K562 (cell line): Measurements from ENCODE around the gene PM20D2. TPM values are rescaled to one million over a fixed set of nuclear protein-coding genes. Genes with fewer than 3 reads are reported as not detected.

Experiments
- ATAC-seq: fragments of 200-7000 bp; cut with Tn5 transposase; 3 replicates; pipeline ENCODE4 v1.9.1; 2020; ENCODE audit warnings: moderate library complexity
- BruUV-seq: library from RNA; stranded (reverse); fragments of 400-500 nt; replicated peaks from 2 replicates; lab custom pipeline; 2021; lab: Mats Ljungman, UMichigan
- CTCF ChIA-PET: fragments of 300-600 bp; formaldehyde crosslinking; extraction: SDS; loops from one replicate; lab custom pipeline; 2021; ENCODE audit warnings: low intra/inter-chr PET ratio; lab: Yijun Ruan, JAX
- POLR2A ChIA-PET: fragments of 300-600, 350-650 bp; sonication (Branson Sonifier 250); formaldehyde crosslinking; extraction: SDS; loops from one replicate; lab custom pipeline; 2021; ENCODE audit warnings: antibody characterized with exemption, inconsistent platforms; lab: Yijun Ruan, JAX
- DNase-seq, 4 experiments: peaks; one replicate each; pipeline versions ENCODE4 v3.0.0 to v3.0.0-alpha.2; 2011 to 2018; ENCODE audit warnings: low spot score in 3 of 4, mixed read lengths in 3 of 4; ENCODE audit errors: extremely low read depth in 1 of 4
- FAIRE-seq: peaks from 2 replicates; lab custom pipeline; 2011; peaks lifted over from hg19 to GRCh38; lab: Jason Lieb, UNC
- H2AFZ ChIP-seq: 2 replicates; pipeline ENCODE4 v1.6.0; 2011; ENCODE audit warnings: low read depth, low read length, control low read depth, inconsistent platforms
- H3K27ac ChIP-seq: fragments of 200-600 bp; 3 replicates; pipeline ENCODE4 v1.8.0; 2011; ENCODE audit warnings: low read depth, mild to moderate bottlenecking, control low read depth, inconsistent platforms, low read length, moderate library complexity, mixed read lengths; ENCODE audit errors: extremely low read depth
- H3K27me3 ChIP-seq, 2 experiments: fragments of 300-600 bp in 1 of 2; 2 replicates in 1 of 2; 3 replicates in 1 of 2; pipeline versions ENCODE4 v1.6.0 to v1.8.0; 2011; ENCODE audit warnings: inconsistent platforms in 2 of 2, low read length in 2 of 2, mild to moderate bottlenecking in 1 of 2, mixed read lengths in 1 of 2, moderate library complexity in 1 of 2; ENCODE audit not compliant: control insufficient read depth in 2 of 2, insufficient read depth in 2 of 2
- H3K36me3 ChIP-seq: fragments of 300-600 bp; 3 replicates; pipeline ENCODE4 v1.8.0; 2011; ENCODE audit warnings: mild to moderate bottlenecking, low read length, inconsistent platforms; ENCODE audit not compliant: control insufficient read depth, insufficient read depth
- H3K4me1 ChIP-seq, 2 experiments: fragments of 200-600 bp in 1 of 2; replicated peaks in 1 of 2; 2 replicates in 1 of 2; 3 replicates in 1 of 2; pipeline versions ENCODE4 v1.5.1 to v1.8.0; 2011; ENCODE audit warnings: inconsistent platforms in 2 of 2, low read length in 2 of 2, mild to moderate bottlenecking in 1 of 2, mixed read lengths in 1 of 2, moderate library complexity in 1 of 2; ENCODE audit not compliant: control insufficient read depth in 2 of 2, insufficient read depth in 2 of 2
- H3K4me2 ChIP-seq: 2 replicates; pipeline ENCODE4 v1.6.1; 2011; ENCODE audit warnings: low read length, control low read depth, inconsistent platforms, mixed read lengths; ENCODE audit not compliant: insufficient read depth
- H3K4me3 ChIP-seq: fragments of 200-600 bp; sonication (generic), shearing (Covaris generic); 2 replicates; pipeline ENCODE4 v1.5.1; 2016; ENCODE audit warnings: control low read depth, inconsistent platforms
- H3K79me2 ChIP-seq: fragments of 200-600 bp; 3 replicates; pipeline ENCODE4 v1.8.0; 2011; ENCODE audit warnings: low read length, inconsistent platforms; ENCODE audit not compliant: control insufficient read depth, insufficient read depth
- H3K9ac ChIP-seq, 2 experiments: 2 replicates each; pipeline versions ENCODE4 v1.6.0 to v1.6.1; 2011; ENCODE audit warnings: low read depth in 2 of 2, low read length in 2 of 2, control low read depth in 1 of 2, inconsistent platforms in 1 of 2, mild to moderate bottlenecking in 1 of 2, mixed read lengths in 1 of 2; ENCODE audit not compliant: insufficient read depth in 1 of 2
- H3K9me1 ChIP-seq: one replicate; pipeline ENCODE4 v1.6.0; 2011; ENCODE audit warnings: inconsistent platforms, mild to moderate bottlenecking, low read length, moderate library complexity; ENCODE audit not compliant: control insufficient read depth, insufficient read depth
- H3K9me3 ChIP-seq: replicated peaks from 2 replicates; pipeline ENCODE4 v1.5.1; 2011; ENCODE audit warnings: low read depth, low read length, inconsistent platforms; ENCODE audit not compliant: control insufficient read depth, insufficient read depth
- H4K20me1 ChIP-seq: replicated peaks from 2 replicates; pipeline ENCODE4 v1.6.1; 2011; ENCODE audit warnings: low read length, inconsistent platforms, mixed read lengths; ENCODE audit not compliant: control insufficient read depth, insufficient read depth
- ATF1 ChIP-seq, 2 experiments: fragments of 450-650 bp in 1 of 2; IDR thresholded peaks; 2 replicates each; pipeline ENCODE4 v1.6.1; 2016; ENCODE audit warnings: missing compliant biosample characterization in 1 of 2, missing genetic modification characterization in 1 of 2
- CGGBP1 ChIP-seq: fragments of 250-450 bp; sonication (Bioruptor Pico); IDR thresholded peaks from 2 replicates; pipeline ENCODE4 v1.9.0; 2021; ENCODE audit warnings: mild to moderate bottlenecking
- CREB1 ChIP-seq, 2 experiments: sonication (generic) in 1 of 2; formaldehyde crosslinking in 1 of 2; IDR thresholded peaks; 2 replicates each; pipeline versions ENCODE4 v1.6.1 to v1.8.0; 2012 to 2022; ENCODE audit warnings: inconsistent platforms in 1 of 2, mild to moderate bottlenecking in 1 of 2, missing genetic modification reagents in 1 of 2, moderate library complexity in 1 of 2
- DEAF1 ChIP-seq: fragments of 450-650 bp; formaldehyde crosslinking; IDR thresholded peaks from 2 replicates; pipeline ENCODE4 v1.4.0; 2020; ENCODE audit warnings: mild to moderate bottlenecking, moderate library complexity
- ELF1 ChIP-seq: fragments of 200-800 bp; sonication (Bioruptor generic); IDR thresholded peaks from 2 replicates; pipeline ENCODE4 v1.6.1; 2016; ENCODE audit warnings: missing genetic modification characterization, missing compliant biosample characterization
- FOS ChIP-seq: IDR thresholded peaks from 3 replicates; pipeline ENCODE4 v1.6.1; 2011; ENCODE audit not compliant: insufficient read length; ENCODE audit errors: extremely low read depth
- KDM2B ChIP-seq: fragments of 250-450 bp; sonication (Bioruptor Pico); IDR thresholded peaks from 2 replicates; pipeline ENCODE4 v1.8.0; 2021; ENCODE audit warnings: mild to moderate bottlenecking, moderate library complexity
- MTF1 ChIP-seq: fragments of 250-450 bp; sonication (Bioruptor Pico); IDR thresholded peaks from 2 replicates; pipeline ENCODE4 v1.9.0; 2021; ENCODE audit warnings: moderate library complexity, mild to moderate bottlenecking, inconsistent platforms, borderline replicate concordance
- RAD51 ChIP-seq: fragments of 450-650 bp; IDR thresholded peaks from 2 replicates; pipeline ENCODE4 v1.7.1; 2016; ENCODE audit warnings: low read depth, mild to moderate bottlenecking, borderline replicate concordance
- SRSF7 ChIP-seq: fragments of 200-400 bp; formaldehyde crosslinking; optimal IDR thresholded peaks from 2 replicates; pipeline ENCODE3; 2017; ENCODE audit warnings: mild to moderate bottlenecking, low read depth, low read length
- TCF15 ChIP-seq: fragments of 250-450 bp; sonication (Bioruptor Pico); IDR thresholded peaks from 2 replicates; pipeline ENCODE4 v1.8.0; 2022; ENCODE audit warnings: moderate library complexity, mild to moderate bottlenecking, inconsistent platforms
- TRIM24 ChIP-seq, 2 experiments: fragments of 450-650 bp; IDR thresholded peaks; 2 replicates each; pipeline ENCODE4 v1.6.1; 2016
- ZNF277 ChIP-seq: fragments of 250-450 bp; sonication (Bioruptor Pico); IDR thresholded peaks from 2 replicates; pipeline ENCODE4 v1.8.0; 2022; ENCODE audit warnings: inconsistent platforms, mild to moderate bottlenecking, moderate library complexity, borderline replicate concordance
- ZNF584 ChIP-seq: fragments of 200-800 bp; sonication (Bioruptor generic); IDR thresholded peaks from 2 replicates; pipeline ENCODE4 v1.6.1; 2016; ENCODE audit warnings: low read depth, mild to moderate bottlenecking, missing genetic modification characterization, missing compliant biosample characterization
- WGBS: fragments of 100-300 bp; shearing (Covaris generic); methylation state at CpG from one replicate; pipeline ENCODE4 v1.1.6; 2016; ENCODE audit warnings: low coverage, mixed read lengths; ENCODE audit not compliant: insufficient coverage; ENCODE audit errors: missing lambda C conversion rate; 5-methylcytosine and 5-hydroxymethylcytosine counted together
- in situ Hi-C: fragments of 300-500 bp; cut with MboI; formaldehyde crosslinking; loops from 4 replicates; pipeline ENCODE4 v1.15.0; 2018; ENCODE audit warnings: inconsistent platforms, mixed read lengths
- intact Hi-C: fragments of 100-400 bp; cut with micrococcal nuclease; formaldehyde crosslinking; loops from 2 replicates; pipeline ENCODE4 v1.14.2; 2022
- polyA plus RNA-seq, 8 experiments: library from polyadenylated mRNA; depleted of rRNA in 4 of 8; stranded (reverse) in 5 of 8; unstranded in 3 of 8; fragments of >200 nt; fragmentation: Nextera tagmentation in 2 of 8; fragmentation: Illumina TruSeq in 1 of 8; extraction: Ambion mirVana in 2 of 8; extraction: Trizol in 1 of 8; gene quantifications; 2 replicates each; pipeline versions ENCODE4 v1.2.1 to v1.2.3, GENCODE V29; 2011 to 2014; ENCODE audit warnings: inconsistent platforms in 1 of 8, missing spikeins in 1 of 8
- total RNA-seq, 7 experiments: library from RNA; depleted of rRNA in 6 of 7; stranded (reverse); fragments of >200 nt in 6 of 7; fragmentation: Illumina TruSeq in 2 of 7; extraction: Trizol in 2 of 7; gene quantifications; 2 replicates each; pipeline versions ENCODE4 v1.2.1 to v1.2.3, GENCODE V29; 2011 to 2021; ENCODE audit warnings: low replicate concordance in 1 of 7

PM20D2 gene
- total and polyA plus RNA-seq, 9 of the 15 experiments (the other 6 are each of a cell fraction or from before 2014, with no cell fraction given): 0.30 to 2.6 (median 1.00) TPM

- POLR2A ChIA-PET: no interaction called here
These were observed 66.6 kb downstream of the PM20D2 start for GRCh38 chr6:89212472-89212871.

More at GRCh38 chr6:89212472-89212871, 66.6 kb downstream of the PM20D2 start:
- CTCF ChIA-PET: no interaction called here
- no TSS peak for BruUV-seq
- H3K4me2 ChIP-seq: no peak overlapping the region
- FAIRE-seq (no peak), ATAC-seq (no peak), DNase-seq (no peak)
- H3K4me3 ChIP-seq: no peak overlapping the region
- no peaks in the 10 kb centered on the region for H3K9me1 ChIP-seq
- no peaks in the 10 kb centered on the region for H3K79me2 ChIP-seq
- in situ Hi-C loops: no loop called here
- H3K9ac ChIP-seq: no peak overlapping the region
- H3K4me1 ChIP-seq: no peaks in the 10 kb centered on the region; a peak in 1 of 5 replicates
- peaks cover 2 to 13% of the 10 kb centered on the region in 2 experiments; a peak in 3 of 5 replicates for H3K27me3 ChIP-seq
- H2AFZ ChIP-seq: no peak overlapping the region
- H4K20me1 ChIP-seq: no peaks in the 10 kb centered on the region
- no peaks in the 10 kb centered on the region for H3K9me3 ChIP-seq
- H3K36me3 ChIP-seq: no peaks in the 10 kb centered on the region
- WGBS: 0% methylated on average over 5 of the region's 5 CpGs
- TF ChIP-seq TCF15 (CRISPR knock-in tag) (no peak), ATF1 (CRISPR knock-in tag; IDR thresholded peaks at IDR 0.05) (no peak), ATF1 (tag; IDR thresholded peaks at IDR 0.05) (no peak), ELF1 (tag) (no peak), ZNF584 (CRISPR knock-in tag) (no peak), FOS (no peak), TRIM24 (IDR thresholded peaks at IDR 0.05) (no peak), ZNF277 (no peak), CGGBP1 (CRISPR knock-in tag) (no peak), MTF1 (no peak), KDM2B (CRISPR knock-in tag) (no peak), SRSF7 (no peak), DEAF1 (no peak), CREB1 (IDR thresholded peaks at IDR 0.05) (no peak), CREB1 (CRISPR knock-in tag; IDR thresholded peaks at IDR 0.05) (no peak), RAD51 (no peak)
- TF ChIP-seq, all 486 proteins: peak for 0
- intact Hi-C loops: no loop called here
- H3K27ac ChIP-seq: no peak overlapping the region
